IPS DF 6.9 (cell line): ENCODE results near the gene PTPN9.
"Not testable (repeated sequence)": the region's sequence is repeated elsewhere in the genome, so short reads cannot be mapped to it uniquely, and the experiment has no call there.

Source experiments
- DNase-seq: peaks from one replicate; pipeline ENCODE4 v3.0.0-alpha.2; 2013; ENCODE audit warnings: low read depth, low spot score
- H3K27ac ChIP-seq: one replicate; pipeline ENCODE4 v1.5.1; 2013; ENCODE audit warnings: low read length, control low read depth
- H3K27me3 ChIP-seq: 2 replicates; pipeline ENCODE4 v1.6.1; 2013; ENCODE audit warnings: mild to moderate bottlenecking, low read length; ENCODE audit not compliant: control insufficient read depth, insufficient read depth
- H3K36me3 ChIP-seq: 2 replicates; pipeline ENCODE4 v1.6.1; 2013; ENCODE audit warnings: low read length; ENCODE audit not compliant: control insufficient read depth, insufficient read depth
- H3K4me1 ChIP-seq: 2 replicates; pipeline ENCODE4 v1.6.1; 2013; ENCODE audit warnings: low read length; ENCODE audit not compliant: control insufficient read depth, insufficient read depth
- H3K4me3 ChIP-seq: 2 replicates; pipeline ENCODE4 v1.5.1; 2013; ENCODE audit warnings: mild to moderate bottlenecking, low read length
- H3K9me3 ChIP-seq: 2 replicates; pipeline ENCODE4 v1.6.1; 2013; ENCODE audit warnings: low read length, inconsistent platforms; ENCODE audit not compliant: control insufficient read depth, insufficient read depth
- WGBS: extraction: QIAGEN DNeasy Blood & Tissue Kit; methylation state at CpG from one replicate; pipeline ENCODE4 v1.1.7; 2013; ENCODE audit warnings: mixed read lengths, missing lambda C conversion rate; ENCODE audit not compliant: insufficient read length, insufficient coverage; 5-methylcytosine and 5-hydroxymethylcytosine counted together

Gene PTPN9

DNA sequence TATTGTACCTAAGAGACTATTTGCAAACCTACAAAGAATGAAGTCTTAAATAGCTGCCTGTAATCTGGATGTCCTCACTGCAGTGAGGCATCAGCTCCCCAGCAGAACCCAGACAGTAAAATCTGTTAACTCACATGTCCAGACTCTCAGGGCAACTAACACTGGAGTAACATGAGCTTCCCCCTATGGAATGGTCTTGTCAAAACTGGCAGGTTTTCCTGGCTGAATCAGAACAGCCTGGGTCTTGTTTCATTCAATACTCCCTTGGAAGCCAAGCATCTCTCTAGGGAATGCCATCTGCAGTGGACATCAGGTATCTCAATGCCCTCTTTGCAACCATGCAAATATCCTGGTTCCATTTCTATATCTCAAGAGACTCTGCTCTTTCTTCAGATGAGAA lies 24.4 kb downstream of the PTPN9 start:
- H3K9me3 ChIP-seq: no peaks in the 10 kb centered on the region
- no peaks in the 10 kb centered on the region for H3K27me3 ChIP-seq
- no peaks in the 10 kb centered on the region for H3K4me1 ChIP-seq
- no peaks in the 10 kb centered on the region for H3K36me3 ChIP-seq
- DNase-seq: no peak
- no peak overlapping the region for H3K27ac ChIP-seq
- no peak overlapping the region for H3K4me3 ChIP-seq

DNA sequence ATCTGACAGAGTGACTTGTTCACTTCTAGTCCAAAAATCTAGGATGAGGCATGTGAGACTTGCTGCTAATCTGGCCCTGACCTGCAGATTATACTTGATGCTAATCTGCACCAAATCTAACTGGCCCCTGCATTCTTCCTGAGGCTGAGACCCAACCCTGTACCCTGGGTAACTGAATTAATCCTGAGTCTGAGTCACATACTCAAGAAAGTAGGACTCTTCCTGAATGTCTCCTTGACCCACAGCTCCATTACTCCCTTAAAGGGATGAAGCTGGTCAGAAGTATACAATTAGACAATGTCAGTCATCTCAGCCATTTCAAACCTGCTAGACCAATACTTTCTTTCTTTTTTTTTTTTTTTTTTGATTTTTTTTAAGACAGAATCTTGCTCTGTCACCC lies 25.5 kb downstream of the PTPN9 start:
- DNase-seq: no peak
- Histone ChIP-seq H3K4me3 (no peak overlapping the region), H3K27me3 (no peaks in the 10 kb centered on the region)

DNA sequence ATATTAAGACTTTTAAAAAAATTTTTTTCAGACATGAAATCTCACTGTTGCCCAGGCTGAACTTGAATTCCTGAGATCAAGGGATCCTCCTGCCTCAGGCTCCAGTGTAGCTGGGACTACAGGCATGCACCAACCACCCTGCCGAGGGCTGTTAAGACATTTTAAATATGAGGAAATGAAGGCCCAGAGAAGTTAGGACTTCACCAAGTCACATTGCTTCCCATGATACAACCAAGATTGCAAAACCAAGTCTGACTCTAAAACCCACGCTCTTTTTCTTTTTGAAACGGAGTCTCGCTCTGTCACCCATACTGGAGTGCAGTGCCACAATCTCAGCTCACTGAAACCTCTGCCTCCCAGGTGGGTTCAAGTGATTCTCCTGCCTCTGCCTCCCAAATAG lies 28.0 kb downstream of the PTPN9 start:
- no peaks in the 10 kb centered on the region for H3K36me3 ChIP-seq
- DNase-seq: no peak
- H3K27ac ChIP-seq: no peak overlapping the region
- no peaks in the 10 kb centered on the region for H3K9me3 ChIP-seq
- no peaks in the 10 kb centered on the region for H3K27me3 ChIP-seq
- no peaks in the 10 kb centered on the region for H3K4me1 ChIP-seq
- H3K4me3 ChIP-seq: no peak overlapping the region
- no CpG with 5 or more reads among the region's 4 CpGs for WGBS

More for the DNA sequence above, 25.5 kb downstream of the PTPN9 start:
- H3K4me1 ChIP-seq: no peaks in the 10 kb centered on the region
- H3K36me3 ChIP-seq: no peaks in the 10 kb centered on the region
- H3K9me3 ChIP-seq: no peaks in the 10 kb centered on the region
- no peak overlapping the region for H3K27ac ChIP-seq

DNA sequence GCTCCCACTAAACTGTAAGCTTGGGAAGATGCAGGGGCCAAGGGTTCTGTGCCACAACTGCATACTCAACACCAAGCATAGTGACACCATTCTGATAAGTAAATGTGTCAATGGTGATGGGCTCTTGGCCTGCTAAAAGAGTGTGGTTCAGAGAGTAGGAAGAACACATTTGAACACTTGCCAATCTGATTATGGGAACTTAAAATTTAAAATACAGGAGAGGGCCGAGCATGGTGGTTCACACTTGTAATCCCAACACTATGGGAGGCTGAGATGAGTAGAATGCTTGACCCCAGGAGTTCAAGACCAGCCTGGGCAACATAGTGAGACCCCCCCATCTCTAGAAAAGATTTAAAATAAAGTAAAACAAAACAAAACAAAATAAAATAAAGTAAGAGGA lies 34.1 kb downstream of the PTPN9 start:
- Histone ChIP-seq H3K4me3 (no peak overlapping the region), H3K9me3 (no peaks in the 10 kb centered on the region), H3K27ac (no peak overlapping the region), H3K27me3 (no peaks in the 10 kb centered on the region), H3K36me3 (no peaks in the 10 kb centered on the region), H3K4me1 (no peaks in the 10 kb centered on the region; the same call in 1 of the 2 replicates)
- no CpG with 5 or more reads among the region's 1 CpG for WGBS
- DNase-seq: no peak

DNA sequence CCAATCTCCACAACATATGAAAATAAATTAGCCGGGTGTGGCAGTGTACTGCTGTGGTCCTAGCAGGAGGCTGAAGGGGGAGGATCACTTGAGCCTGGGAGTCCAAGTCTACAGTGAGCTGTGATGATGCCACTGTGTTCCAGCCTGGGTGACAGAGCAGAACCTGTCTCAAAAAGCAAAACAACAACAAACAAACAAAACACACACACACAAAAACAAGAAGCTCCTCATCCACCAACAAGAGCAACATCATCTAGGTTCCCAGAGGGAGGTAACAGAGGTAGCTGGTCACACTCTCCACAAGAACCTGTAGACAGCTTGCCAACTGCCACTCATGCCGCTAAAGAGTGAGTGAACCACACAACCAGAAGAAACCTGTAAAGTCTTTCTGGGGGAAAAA lies 34.8 kb downstream of the PTPN9 start:
- Histone ChIP-seq H3K9me3 (no peaks in the 10 kb centered on the region), H3K27ac (no peak overlapping the region), H3K4me3 (no peak overlapping the region), H3K27me3 (no peaks in the 10 kb centered on the region), H3K4me1 (no peaks in the 10 kb centered on the region; the same call in 1 of the 2 replicates), H3K36me3 (no peaks in the 10 kb centered on the region)
- no peak for DNase-seq
- WGBS: no CpG with 5 or more reads among the region's 2 CpGs

DNA sequence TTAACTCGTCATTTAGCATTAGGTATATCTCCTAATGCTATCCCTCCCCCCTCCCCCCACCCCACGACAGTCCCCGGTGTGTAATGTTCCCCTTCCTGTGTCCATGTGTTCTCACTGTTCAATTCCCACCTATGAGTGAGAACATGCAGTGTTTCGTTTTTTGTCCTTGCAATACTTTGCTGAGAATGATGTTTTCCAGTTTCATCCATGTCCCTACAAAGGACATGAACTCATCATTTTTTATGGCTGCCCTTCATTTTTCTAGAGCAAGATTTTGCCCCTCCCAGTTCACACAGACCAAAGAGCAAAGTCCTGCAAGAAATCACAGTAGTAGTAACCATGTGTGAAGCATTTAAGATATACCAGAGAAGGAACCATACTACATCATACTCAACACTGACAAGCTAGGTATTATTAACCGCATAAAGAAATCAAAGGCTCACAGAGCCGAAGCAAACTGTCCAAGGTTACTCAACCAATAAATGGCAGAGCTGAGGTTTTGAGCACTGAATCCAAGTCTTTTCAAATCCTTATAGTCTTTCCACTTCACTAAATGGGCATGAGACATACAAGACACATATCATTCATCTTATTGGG lies 36.1 kb downstream of the PTPN9 start:
- not testable (repeated sequence) for H3K4me1 ChIP-seq, H3K4me3 ChIP-seq, H3K27me3 ChIP-seq, H3K36me3 ChIP-seq, H3K27ac ChIP-seq, DNase-seq, H3K9me3 ChIP-seq
- no CpG with 5 or more reads among the region's 6 CpGs for WGBS

DNA sequence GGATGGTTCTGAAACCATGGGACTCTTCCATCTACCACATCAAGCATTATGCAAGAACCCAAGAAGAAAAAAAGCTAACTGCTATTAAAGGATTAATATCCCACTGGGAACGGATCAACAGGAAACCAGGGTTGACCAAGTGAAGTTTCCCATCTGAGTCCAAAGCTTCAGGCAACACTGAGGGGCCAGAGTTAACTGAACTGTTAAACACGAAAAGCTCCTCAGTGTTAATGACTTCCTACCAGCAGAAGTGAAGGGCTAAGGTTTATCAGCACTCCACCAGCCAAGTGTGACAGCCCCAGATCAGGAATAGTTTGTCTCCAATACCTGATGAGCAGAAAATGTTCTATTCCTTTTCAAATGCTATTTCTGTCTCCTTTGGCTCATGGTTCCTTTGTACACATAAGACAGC lies 36.7 kb downstream of the PTPN9 start:
- H3K27me3 ChIP-seq: no peaks in the 10 kb centered on the region
- H3K4me3 ChIP-seq: no peak overlapping the region
- DNase-seq: no peak
- H3K36me3 ChIP-seq: no peaks in the 10 kb centered on the region
- H3K9me3 ChIP-seq: no peaks in the 10 kb centered on the region
- no CpG with 5 or more reads among the region's 2 CpGs for whole genome bisulfite sequencing
- H3K4me1 ChIP-seq: no peaks in the 10 kb centered on the region; the same call in 1 of the 2 replicates
- no peak overlapping the region for H3K27ac ChIP-seq

DNA sequence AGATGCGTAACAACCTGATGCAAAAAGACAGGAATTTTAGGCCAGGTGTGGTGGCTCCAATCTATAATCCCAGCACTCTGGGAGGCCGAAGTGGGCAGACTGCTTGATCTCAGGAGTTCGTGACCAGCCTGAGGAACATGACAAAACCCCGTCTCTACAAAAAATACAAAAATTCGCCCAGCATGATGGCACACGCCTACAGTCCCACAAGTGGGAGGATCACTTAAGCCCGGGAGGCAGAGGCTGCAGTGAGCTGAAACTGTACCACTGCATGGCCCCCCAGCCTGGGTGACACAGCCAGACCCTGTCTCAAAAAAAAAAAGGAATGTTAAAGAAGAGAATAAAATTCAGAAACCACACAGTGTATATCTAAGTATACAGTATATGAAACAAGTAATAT lies 40.7 kb downstream of the PTPN9 start:
- Histone ChIP-seq H3K36me3 (no peaks in the 10 kb centered on the region), H3K9me3 (no peaks in the 10 kb centered on the region), H3K27ac (no peak overlapping the region), H3K4me1 (no peaks in the 10 kb centered on the region; the same call in 1 of the 2 replicates), H3K4me3 (no peak overlapping the region), H3K27me3 (no peaks in the 10 kb centered on the region)
- WGBS: no CpG with 5 or more reads among the region's 7 CpGs
- no peak for DNase-seq

DNA sequence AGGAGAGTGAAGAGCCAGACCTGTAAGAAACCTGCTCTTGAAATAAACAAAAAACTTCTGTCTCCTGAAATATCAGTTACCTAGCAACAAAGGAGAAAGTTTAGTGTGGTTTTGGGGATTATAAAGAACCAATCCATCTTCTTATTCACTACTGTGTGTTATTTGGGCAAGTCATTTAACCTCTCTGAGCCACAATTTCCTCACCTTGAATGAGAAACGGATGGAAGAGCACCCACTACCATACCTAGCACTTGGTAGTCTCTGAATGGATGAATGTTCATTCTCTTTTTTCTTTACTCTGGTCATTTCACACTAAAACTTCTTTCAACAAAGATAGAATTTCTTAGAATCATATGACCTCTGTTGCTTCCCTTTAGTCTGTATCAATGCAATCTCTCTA lies 45.2 kb downstream of the PTPN9 start:
- DNase-seq: no peak
- Histone ChIP-seq H3K27ac (no peak overlapping the region), H3K4me3 (no peak overlapping the region), H3K27me3 (no peaks in the 10 kb centered on the region), H3K4me1 (no peaks in the 10 kb centered on the region), H3K36me3 (no peaks in the 10 kb centered on the region), H3K9me3 (no peaks in the 10 kb centered on the region)
- no CpG with 5 or more reads among the region's 1 CpG for WGBS

DNA sequence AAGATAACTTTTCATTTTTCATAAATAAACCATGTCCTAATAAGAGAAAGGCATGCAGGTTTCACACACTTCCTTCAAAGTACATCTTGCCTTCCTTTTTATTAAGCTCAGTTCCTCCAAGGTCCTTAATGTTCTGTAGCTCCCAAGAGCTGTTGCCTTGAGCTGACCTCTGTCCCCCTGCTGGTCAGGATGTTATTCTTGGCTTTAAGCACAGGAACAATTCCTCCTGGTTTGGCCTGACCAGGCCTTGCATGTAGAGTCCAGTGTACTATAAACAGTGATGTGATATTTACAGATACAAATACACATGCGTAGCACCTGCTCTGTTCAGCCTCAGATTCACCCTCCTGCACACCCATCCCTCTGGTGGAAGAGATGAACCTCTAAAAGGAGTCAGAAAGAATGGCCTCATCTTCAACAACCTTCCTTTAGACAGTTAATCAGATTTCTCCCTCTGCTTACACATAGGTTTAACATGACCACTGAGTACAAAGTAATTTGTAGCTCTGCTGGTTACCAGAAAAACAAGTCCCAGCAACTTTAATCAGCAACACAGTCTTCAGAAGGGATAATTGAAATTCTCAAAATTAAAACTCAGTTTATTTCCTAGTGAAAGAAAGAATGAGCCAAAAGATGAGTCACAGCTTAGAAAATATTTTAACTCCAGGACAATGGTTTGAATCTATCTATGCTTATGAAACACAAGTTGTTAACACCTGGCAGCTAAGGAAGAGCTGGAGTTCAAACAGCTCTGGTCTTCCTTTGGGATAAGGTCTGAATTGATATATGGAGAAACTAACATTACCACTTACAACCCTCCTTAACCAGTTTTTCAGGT lies 46.5 kb downstream of the PTPN9 start:
- Histone ChIP-seq H3K4me1 (no peaks in the 10 kb centered on the region), H3K27ac (no peak overlapping the region), H3K27me3 (no peaks in the 10 kb centered on the region), H3K9me3 (no peaks in the 10 kb centered on the region), H3K4me3 (no peak overlapping the region), H3K36me3 (no peaks in the 10 kb centered on the region)
- no CpG with 5 or more reads among the region's 1 CpG for WGBS
- DNase-seq: peak; percentile 33

DNA sequence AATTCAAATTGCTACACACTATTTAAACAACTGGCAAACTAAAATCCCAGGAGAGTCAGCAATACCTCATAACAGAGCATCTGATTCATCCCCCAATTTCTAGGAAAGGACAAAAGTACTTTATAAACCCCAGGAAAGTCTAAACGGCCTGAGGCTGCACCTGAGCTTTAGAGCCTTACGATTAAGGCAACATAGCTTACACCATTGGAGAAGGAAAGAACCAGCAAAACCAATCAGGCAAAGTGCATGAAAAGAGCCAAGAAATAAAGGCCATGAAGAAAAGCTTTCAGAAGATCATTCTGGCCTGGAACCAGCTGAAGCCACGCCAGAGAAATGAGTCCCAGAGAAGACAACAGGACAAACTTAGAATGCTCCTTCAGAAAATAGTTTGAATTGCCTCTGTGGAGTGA lies 48.1 kb downstream of the PTPN9 start:
- no peak for DNase-seq
- no peak overlapping the region for H3K4me3 ChIP-seq
- no peaks in the 10 kb centered on the region for H3K4me1 ChIP-seq
- H3K27ac ChIP-seq: no peak overlapping the region
- no peaks in the 10 kb centered on the region for H3K9me3 ChIP-seq
- no peaks in the 10 kb centered on the region for H3K27me3 ChIP-seq
- WGBS: no CpG with 5 or more reads among the region's 3 CpGs
- H3K36me3 ChIP-seq: no peaks in the 10 kb centered on the region
